SK-N-SH (cell line): ENCODE results near the gene BAIAP2. TPM values are rescaled to one million over a fixed set of nuclear protein-coding genes. Genes with fewer than 3 reads are reported as not detected.

Experiments
- CTCF ChIA-PET: fragments of 300-600, 350-600 bp; formaldehyde crosslinking; extraction: SDS; loops from one replicate; lab custom pipeline; 2021; lab: Yijun Ruan, JAX
- POLR2A ChIA-PET: fragments of 350-600 bp; sonication (Branson Sonifier 250); formaldehyde crosslinking; extraction: SDS; loops from one replicate; lab custom pipeline; 2020; ENCODE audit warnings: antibody characterized with exemption, inconsistent platforms; lab: Yijun Ruan, JAX
- DNase-seq: peaks from one replicate; pipeline ENCODE4 v3.0.0; 2012
- H2AFZ ChIP-seq: fragments of 200-600 bp; sonication (generic); 2 replicates; pipeline ENCODE4 v1.8.1; 2016; ENCODE audit warnings: antibody characterized with exemption, mild to moderate bottlenecking, low read depth
- H3F3A ChIP-seq: fragments of 200-600 bp; sonication (generic); replicated peaks from 2 replicates; pipeline ENCODE3; 2016; ENCODE audit warnings: antibody characterized with exemption, mild to moderate bottlenecking; ENCODE audit not compliant: insufficient read depth
- H3K27ac ChIP-seq, 2 experiments: fragments of 200-500 bp in 1 of 2; fragments of 200-600 bp in 1 of 2; sonication (Bioruptor generic) in 1 of 2; sonication (generic), shearing (Covaris generic) in 1 of 2; 2 replicates each; pipeline versions ENCODE4 v1.5.1 to v1.6.1; 2014 to 2016; ENCODE audit warnings: low read depth in 2 of 2, inconsistent platforms in 1 of 2, low read length in 1 of 2, mild to moderate bottlenecking in 1 of 2, mixed read lengths in 1 of 2
- H3K27me3 ChIP-seq: fragments of 200-600 bp; sonication (generic), shearing (Covaris generic); 2 replicates; pipeline ENCODE4 v1.6.1; 2016; ENCODE audit warnings: mixed run types; ENCODE audit not compliant: insufficient read depth
- H3K36me3 ChIP-seq, 2 experiments: fragments of 200-500 bp in 1 of 2; fragments of 200-600 bp in 1 of 2; sonication (Bioruptor generic) in 1 of 2; sonication (generic) in 1 of 2; replicated peaks in 1 of 2; 2 replicates each; pipeline versions ENCODE3 to v1.5.1; 2014 to 2016; ENCODE audit warnings: low read length in 1 of 2, mild to moderate bottlenecking in 1 of 2; ENCODE audit not compliant: insufficient read depth in 2 of 2, control insufficient read depth in 1 of 2
- H3K4me1 ChIP-seq, 2 experiments: fragments of 200-500 bp in 1 of 2; fragments of 200-600 bp in 1 of 2; sonication (Bioruptor generic) in 1 of 2; sonication (generic), shearing (Covaris generic) in 1 of 2; 2 replicates each; pipeline versions ENCODE4 v1.5.1 to v1.6.1; 2014 to 2016; ENCODE audit warnings: low read depth in 1 of 2, low read length in 1 of 2, mixed run types in 1 of 2; ENCODE audit not compliant: insufficient read depth in 2 of 2, control insufficient read depth in 1 of 2
- H3K4me2 ChIP-seq: fragments of 200-600 bp; sonication (generic), shearing (Covaris generic); 2 replicates; pipeline ENCODE4 v1.6.1; 2017; ENCODE audit warnings: mixed run types
- H3K4me3 ChIP-seq, 2 experiments: fragments of 200-500 bp in 1 of 2; fragments of 200-600 bp in 1 of 2; sonication (Bioruptor generic) in 1 of 2; sonication (generic), shearing (Covaris generic) in 1 of 2; 2 replicates each; pipeline versions ENCODE4 v1.5.1 to v1.8.1; 2014 to 2016; ENCODE audit warnings: low read depth in 2 of 2, inconsistent platforms in 1 of 2, low read length in 1 of 2, mild to moderate bottlenecking in 1 of 2, mixed read lengths in 1 of 2, moderate library complexity in 1 of 2
- H3K79me2 ChIP-seq: fragments of 200-600 bp; sonication (generic); 2 replicates; pipeline ENCODE4 v1.8.1; 2017; ENCODE audit warnings: mild to moderate bottlenecking; ENCODE audit not compliant: insufficient read depth
- H3K9ac ChIP-seq: fragments of 200-600 bp; sonication (generic); 2 replicates; pipeline ENCODE4 v1.6.1; 2017; ENCODE audit warnings: mixed run types
- H3K9me2 ChIP-seq: fragments of 200-600 bp; sonication (generic); 2 replicates; pipeline ENCODE4 v1.6.1; 2017; ENCODE audit warnings: mixed run types
- H3K9me3 ChIP-seq: fragments of 200-600 bp; sonication (generic); 2 replicates; pipeline ENCODE4 v1.6.1; 2017; ENCODE audit warnings: mixed run types, mild to moderate bottlenecking, moderate library complexity
- H4K20me1 ChIP-seq: fragments of 200-600 bp; sonication (generic); 2 replicates; pipeline ENCODE4 v1.6.1; 2017; ENCODE audit warnings: mild to moderate bottlenecking, mixed run types; ENCODE audit not compliant: insufficient read depth
- FOXJ3 ChIP-seq: sonication (generic); formaldehyde crosslinking; IDR thresholded peaks from 2 replicates; pipeline ENCODE4 v1.5.1; 2020; ENCODE audit warnings: mild to moderate bottlenecking, missing genetic modification reagents
- GATA2 ChIP-seq: sonication (generic); formaldehyde crosslinking; IDR thresholded peaks from 2 replicates; pipeline ENCODE4 v1.5.0; 2020; ENCODE audit warnings: mild to moderate bottlenecking, missing genetic modification reagents
- MAX ChIP-seq: IDR thresholded peaks from 2 replicates; pipeline ENCODE4 v1.4.0; 2012; ENCODE audit warnings: low read depth
- MEF2A ChIP-seq: IDR thresholded peaks from 2 replicates; pipeline ENCODE4 v1.4.0; 2012; ENCODE audit warnings: low read depth, borderline replicate concordance
- MXI1 ChIP-seq: IDR thresholded peaks from 2 replicates; pipeline ENCODE4 v1.6.1; 2012; ENCODE audit warnings: mild to moderate bottlenecking, low read depth, low read length, improper control_type of control experiment
- NRF1 ChIP-seq: IDR thresholded peaks from 2 replicates; pipeline ENCODE4 v1.6.1; 2012; ENCODE audit warnings: low read depth, mild to moderate bottlenecking, low read length
- POLR2AphosphoS5 ChIP-seq: IDR thresholded peaks from 2 replicates; pipeline ENCODE4 v1.6.1; 2012; ENCODE audit warnings: low read depth, low read length
- RAD21 ChIP-seq: IDR thresholded peaks from 2 replicates; pipeline ENCODE4 v1.6.1; 2012; ENCODE audit warnings: mild to moderate bottlenecking, low read length
- RXRA ChIP-seq: IDR thresholded peaks from 2 replicates; pipeline ENCODE4 v1.4.0; 2012; ENCODE audit warnings: low read depth, mild to moderate bottlenecking, borderline replicate concordance
- SMC3 ChIP-seq: IDR thresholded peaks from 2 replicates; pipeline ENCODE4 v1.6.1; 2012; ENCODE audit warnings: low read depth, low read length, improper control_type of control experiment
- TCF12 ChIP-seq: IDR thresholded peaks from 2 replicates; pipeline ENCODE4 v1.4.0; 2012
- USF1 ChIP-seq: IDR thresholded peaks from 2 replicates; pipeline ENCODE4 v1.4.0; 2012; ENCODE audit warnings: low read depth, borderline replicate concordance
- USF2 ChIP-seq: fragments of 150-350 bp; IDR thresholded peaks from 2 replicates; pipeline ENCODE4 v1.6.1; 2017; ENCODE audit warnings: antibody characterized with exemption, low read length, low read depth, borderline replicate concordance
- ZBTB33 ChIP-seq: IDR thresholded peaks from 2 replicates; pipeline ENCODE4 v1.4.0; 2012; ENCODE audit warnings: low read depth, borderline replicate concordance
- WGBS: methylation state at CpG from one replicate; pipeline ENCODE4 v1.1.6; 2017; ENCODE audit warnings: low lambda C conversion rate; 5-methylcytosine and 5-hydroxymethylcytosine counted together
- polyA plus RNA-seq, 3 experiments: library from polyadenylated mRNA; depleted of rRNA; stranded (reverse); fragments of >200 nt; gene quantifications; 2 replicates each; pipeline ENCODE4 v1.2.3, GENCODE V29; 2012
- TF ChIP-seq, protein P1 (sequence below): fragments of 200-600 bp; sonication (generic); IDR thresholded peaks from 2 replicates; pipeline ENCODE4 v1.6.1; 2017; ENCODE audit warnings: antibody characterized with exemption, mild to moderate bottlenecking, moderate library complexity

Gene BAIAP2
- polyA plus RNA-seq, 1 of the 3 experiments (the other 2 are of a cell fraction) = 19.8 TPM

DNA sequence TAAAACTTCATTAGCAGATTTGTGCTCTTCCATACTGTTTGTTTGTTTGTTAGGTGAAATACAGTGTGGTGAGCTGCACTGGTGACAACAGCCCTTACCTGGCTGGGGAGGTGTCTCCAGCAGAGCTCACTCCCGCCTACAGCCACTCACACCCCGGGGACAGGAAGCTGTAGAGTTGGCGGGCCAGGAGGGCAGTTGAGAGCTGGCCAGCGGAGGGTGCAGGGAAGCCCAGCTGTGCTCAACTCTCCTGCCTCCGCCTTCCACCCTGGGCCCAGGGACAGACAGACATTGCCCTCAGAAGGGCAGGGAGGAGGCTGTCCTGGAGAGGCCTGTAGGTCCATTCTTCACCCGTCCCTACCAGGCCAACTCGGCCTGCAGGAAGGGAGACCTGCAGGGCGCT is 81.8 kb downstream of the BAIAP2 start (continued):
- TF ChIP-seq FOXJ3 (CRISPR knock-in tag) = no peak
- TF ChIP-seq, protein P1, sequence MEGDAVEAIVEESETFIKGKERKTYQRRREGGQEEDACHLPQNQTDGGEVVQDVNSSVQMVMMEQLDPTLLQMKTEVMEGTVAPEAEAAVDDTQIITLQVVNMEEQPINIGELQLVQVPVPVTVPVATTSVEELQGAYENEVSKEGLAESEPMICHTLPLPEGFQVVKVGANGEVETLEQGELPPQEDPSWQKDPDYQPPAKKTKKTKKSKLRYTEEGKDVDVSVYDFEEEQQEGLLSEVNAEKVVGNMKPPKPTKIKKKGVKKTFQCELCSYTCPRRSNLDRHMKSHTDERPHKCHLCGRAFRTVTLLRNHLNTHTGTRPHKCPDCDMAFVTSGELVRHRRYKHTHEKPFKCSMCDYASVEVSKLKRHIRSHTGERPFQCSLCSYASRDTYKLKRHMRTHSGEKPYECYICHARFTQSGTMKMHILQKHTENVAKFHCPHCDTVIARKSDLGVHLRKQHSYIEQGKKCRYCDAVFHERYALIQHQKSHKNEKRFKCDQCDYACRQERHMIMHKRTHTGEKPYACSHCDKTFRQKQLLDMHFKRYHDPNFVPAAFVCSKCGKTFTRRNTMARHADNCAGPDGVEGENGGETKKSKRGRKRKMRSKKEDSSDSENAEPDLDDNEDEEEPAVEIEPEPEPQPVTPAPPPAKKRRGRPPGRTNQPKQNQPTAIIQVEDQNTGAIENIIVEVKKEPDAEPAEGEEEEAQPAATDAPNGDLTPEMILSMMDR = no peak
- TF ChIP-seq, all 33 proteins: peak for 0

GRCh38 chr17:81117672-81118198 is 82.8 kb downstream of the BAIAP2 start:
- DNase-seq = no peak
- Histone ChIP-seq H3K27ac (no peak overlapping the region), H2AFZ (no peak overlapping the region), H3K36me3 (no peaks in the 10 kb centered on the region), H3K4me1 (peaks cover 0 to 44% of the 10 kb centered on the region in 2 experiments; a peak in 1 of 4 replicates), H3K27me3 (no peaks in the 10 kb centered on the region), H3K9me3 (no peaks in the 10 kb centered on the region), H3K4me3 (no peak overlapping the region), H3K9ac (no peak overlapping the region), H3K9me2 (no peaks in the 10 kb centered on the region), H3K4me2 (no peak overlapping the region), H3F3A (no peaks in the 10 kb centered on the region), H4K20me1 (no peaks in the 10 kb centered on the region), H3K79me2 (no peaks in the 10 kb centered on the region)
- 73% methylated on average over 14 of the region's 20 CpGs for WGBS
- no peak for TF ChIP-seq GATA2 (CRISPR knock-in tag)
- ChIA-PET CTCF (interaction anchor here (0.6 to 13.0 kb wide), 7 partner anchors 14 to 129 kb away, joined by 3 to 177 read pairs (median 6); no protein-coding TSS in a partner anchor), POLR2A (no interaction called here)

DNA sequence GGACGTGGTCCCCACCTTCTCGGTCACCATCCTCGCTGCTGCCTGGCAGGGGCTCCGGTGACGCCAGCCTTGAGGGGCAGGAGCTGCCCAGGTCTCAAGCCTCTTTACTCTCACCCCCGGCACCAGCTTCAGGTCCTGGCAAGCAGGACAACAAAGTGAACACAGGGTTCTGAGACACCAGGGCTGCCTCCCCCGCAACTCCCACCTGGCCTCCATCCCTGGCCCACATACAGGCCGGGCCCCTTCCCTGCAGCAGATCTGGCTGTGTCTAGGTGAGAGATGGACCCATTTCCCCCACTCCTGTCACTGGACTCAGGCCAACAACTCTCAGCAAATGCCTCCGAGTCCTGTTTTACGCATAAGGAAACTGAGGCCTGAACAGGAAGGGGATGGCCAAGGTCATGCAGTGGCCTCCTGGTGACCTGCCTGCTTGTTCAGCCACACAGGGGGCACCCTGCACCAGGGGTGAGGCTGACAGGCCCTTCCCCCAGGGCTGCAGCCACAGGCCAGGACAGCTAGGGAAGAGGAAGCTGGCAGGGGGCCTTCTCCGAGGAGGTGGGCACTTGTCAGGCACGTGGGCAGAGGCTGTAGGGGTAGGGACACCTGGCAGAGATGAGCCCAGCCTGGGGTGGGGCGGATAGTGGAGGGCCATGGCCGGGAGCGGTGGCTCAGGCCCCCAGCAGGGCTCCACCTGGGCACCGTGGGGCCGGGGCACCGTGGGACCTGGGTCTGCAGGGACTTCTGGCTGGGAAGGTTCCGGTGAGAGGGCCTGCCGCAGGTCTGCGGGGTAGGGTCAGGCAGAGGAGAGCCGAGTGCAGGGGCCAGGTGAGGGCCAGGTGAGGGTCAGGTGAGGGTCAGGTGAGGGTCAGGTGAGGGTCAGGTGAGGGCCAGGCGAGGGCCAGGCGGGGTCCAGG is 83.6 kb downstream of the BAIAP2 start:
- Histone ChIP-seq H3K79me2 (no peaks in the 10 kb centered on the region), H3F3A (no peaks in the 10 kb centered on the region), H3K4me3 (no peak overlapping the region), H3K36me3 (no peaks in the 10 kb centered on the region), H3K27me3 (no peaks in the 10 kb centered on the region), H2AFZ (no peak overlapping the region), H3K9me2 (no peaks in the 10 kb centered on the region), H3K27ac (no peak overlapping the region), H4K20me1 (no peaks in the 10 kb centered on the region), H3K9ac (no peak overlapping the region), H3K4me2 (no peak overlapping the region), H3K9me3 (no peaks in the 10 kb centered on the region), H3K4me1 (peaks cover 0 to 37% of the 10 kb centered on the region in 2 experiments; a peak in 1 of 4 replicates)
- ChIA-PET CTCF (interaction anchor here (0.6 to 13.0 kb wide), 3 partner anchors 15 to 82 kb away, joined by 3 to 177 read pairs (median 7); no protein-coding TSS in a partner anchor), POLR2A (no interaction called here)
- WGBS = 76% methylated on average over 17 of the region's 24 CpGs
- DNase-seq = no peak
- TF ChIP-seq MAX (no peak), MEF2A (no peak), RXRA (no peak), ZBTB33 (no peak), USF2 (no peak), SMC3 (no peak), NRF1 (no peak), USF1 (no peak), POLR2AphosphoS5 (no peak), TCF12 (no peak), RAD21 (no peak), FOXJ3 (CRISPR knock-in tag) (no peak), MXI1 (no peak)
